COLO668 (cell line): ENCODE measurements around the gene TRIM37.

Source experiments
- DNase-seq: peaks from one replicate; lab custom pipeline; 2025; ENCODE audit not compliant: unreplicated experiment; lab: John Stamatoyannopoulos, UW

The TRIM37 gene

GRCh38 chr17:59046192-59046591, 60.5 kb downstream of the TRIM37 start:
- no peak for DNase-seq

DNA sequence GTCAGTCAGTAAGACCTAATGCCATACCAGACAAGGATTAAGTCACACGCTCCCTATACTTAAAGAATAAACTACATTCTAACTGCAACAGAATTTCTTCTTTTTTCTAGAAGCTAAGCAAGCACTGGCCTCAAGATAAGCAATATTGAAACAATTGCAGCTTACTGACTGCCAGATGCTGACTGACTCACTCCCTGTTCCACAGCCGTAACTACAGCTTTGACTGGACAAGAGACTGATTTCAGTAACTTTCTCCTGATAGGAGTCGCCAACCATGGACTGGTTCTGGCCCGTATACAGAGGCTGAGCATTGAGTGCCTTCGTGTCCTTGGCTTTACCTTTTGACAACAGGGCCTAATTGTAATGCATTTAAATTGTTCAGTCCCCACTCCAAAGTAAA, 67.9 kb downstream of the TRIM37 start:
- DNase-seq, result no peak

GRCh38 chr17:59037960-59038359, 68.7 kb downstream of the TRIM37 start:
- no peak for DNase-seq

DNA sequence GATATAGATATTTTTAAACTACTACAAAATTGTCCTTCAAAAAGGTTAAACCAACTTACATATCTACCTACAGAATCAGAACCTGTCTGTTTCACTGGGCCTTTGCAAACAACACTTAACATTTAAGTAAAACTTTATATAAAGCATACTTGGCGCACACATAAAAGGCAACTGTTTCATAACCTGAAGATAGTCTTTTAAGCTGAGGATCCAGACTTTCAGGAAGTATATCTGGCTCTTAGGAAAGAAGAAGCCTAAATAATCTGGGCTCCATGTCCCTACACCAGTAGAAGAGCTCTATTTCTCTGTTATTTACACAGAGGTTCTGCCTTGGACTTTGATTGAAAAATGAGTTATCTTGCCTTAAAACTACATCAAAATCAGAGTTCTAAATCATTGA, 75.9 kb downstream of the TRIM37 start:
- no peak for DNase-seq

DNA sequence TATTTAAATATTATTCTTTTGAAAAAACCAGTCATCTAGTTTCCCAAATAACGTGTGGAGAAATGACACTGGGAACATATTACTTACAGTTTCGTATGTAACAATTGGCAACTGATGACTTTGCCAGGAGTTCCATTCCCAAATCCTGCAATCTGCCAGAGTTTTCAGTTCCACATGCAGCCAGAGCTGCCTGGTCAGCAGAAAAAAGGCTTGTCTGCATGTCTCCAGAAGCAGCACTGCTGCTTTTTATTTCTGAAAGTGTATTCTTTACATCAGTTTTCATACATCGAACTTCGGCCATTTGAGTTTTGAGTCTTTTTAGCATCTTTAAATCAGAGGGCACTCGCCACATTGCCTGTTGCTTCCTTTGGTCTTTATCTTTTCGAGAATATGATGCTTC, 78.4 kb downstream of the TRIM37 start:
- DNase-seq, result no peak

DNA sequence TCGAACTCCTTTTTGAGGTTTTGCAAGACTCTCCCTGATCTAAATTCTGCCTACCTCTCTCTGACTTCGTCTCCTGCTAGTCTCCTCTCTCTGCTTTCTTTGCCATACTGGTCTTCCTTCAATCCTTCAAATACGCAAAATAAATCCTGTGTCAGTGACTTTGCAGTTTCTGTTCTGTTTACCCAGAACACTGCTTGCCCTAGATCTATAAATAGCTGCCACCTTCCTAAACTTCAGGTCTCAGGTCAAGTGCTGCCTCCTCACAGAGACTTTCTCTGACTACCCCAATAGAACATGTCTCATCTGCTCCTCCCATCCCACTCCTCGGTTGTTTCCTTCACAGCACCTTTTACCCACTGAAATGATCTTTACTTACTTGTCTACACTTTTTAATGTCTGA, 78.9 kb downstream of the TRIM37 start:
- no peak for DNase-seq

GRCh38 chr17:59026176-59026939, 80.3 kb downstream of the TRIM37 start:
- no peak for DNase-seq

DNA sequence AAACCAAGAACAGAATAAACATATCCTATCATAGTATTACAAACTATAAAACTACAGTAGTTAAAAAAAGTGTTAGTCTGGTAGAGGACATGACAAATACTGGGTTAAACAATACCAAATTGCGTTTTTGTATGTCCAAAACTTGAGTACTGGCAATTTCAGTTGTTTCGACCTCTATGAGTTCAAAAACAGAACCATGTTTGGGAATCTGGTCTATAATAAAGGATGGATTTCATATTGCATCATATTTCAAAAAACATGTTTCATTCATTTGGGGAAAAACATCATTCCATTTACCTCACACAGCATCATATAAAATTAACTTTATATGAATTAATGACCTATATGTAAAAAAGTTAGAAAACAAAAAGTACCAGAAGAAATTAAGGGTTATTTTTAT, 81.8 kb downstream of the TRIM37 start:
- DNase-seq, result no peak

DNA sequence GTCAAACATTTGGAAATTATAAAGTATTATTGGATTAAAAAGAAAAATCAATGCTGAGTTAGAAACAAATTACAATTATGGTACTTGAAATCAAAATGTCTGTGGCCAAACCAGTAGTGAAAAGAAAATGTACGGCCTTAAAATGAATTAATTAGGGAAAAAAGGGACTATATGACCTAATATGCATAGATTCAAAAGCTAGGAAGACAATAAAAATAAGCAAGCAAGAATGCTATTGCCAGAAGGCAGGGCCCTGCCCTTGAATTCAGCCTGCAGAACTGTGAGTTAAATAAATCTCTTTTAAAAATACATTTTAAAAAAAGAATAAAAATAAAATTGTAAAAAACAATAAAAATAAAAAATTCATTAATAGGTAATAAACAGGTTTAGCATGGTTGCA, 88.7 kb downstream of the TRIM37 start:
- DNase-seq, result no peak

DNA sequence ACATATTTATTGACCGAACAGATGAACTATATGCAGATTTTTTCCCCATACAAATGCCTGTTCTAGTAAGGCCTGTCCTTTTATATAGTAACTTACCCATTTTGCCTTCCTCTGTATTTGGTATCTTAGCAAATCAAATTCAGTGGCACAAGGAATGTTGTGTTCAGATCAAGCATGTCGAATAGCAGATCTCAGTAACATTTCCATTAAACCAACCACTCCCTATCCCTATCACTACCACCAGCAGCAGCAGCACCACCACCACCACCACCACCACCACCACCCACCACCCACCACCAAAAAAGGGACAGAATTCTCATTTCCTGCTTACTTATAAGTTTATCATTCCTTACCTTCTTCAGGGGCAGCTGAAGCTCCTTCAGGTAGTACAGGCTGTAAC, 94.7 kb downstream of the TRIM37 start:
- DNase-seq, result no peak

GRCh38 chr17:59010026-59010425, 96.7 kb downstream of the TRIM37 start:
- no peak for DNase-seq

DNA sequence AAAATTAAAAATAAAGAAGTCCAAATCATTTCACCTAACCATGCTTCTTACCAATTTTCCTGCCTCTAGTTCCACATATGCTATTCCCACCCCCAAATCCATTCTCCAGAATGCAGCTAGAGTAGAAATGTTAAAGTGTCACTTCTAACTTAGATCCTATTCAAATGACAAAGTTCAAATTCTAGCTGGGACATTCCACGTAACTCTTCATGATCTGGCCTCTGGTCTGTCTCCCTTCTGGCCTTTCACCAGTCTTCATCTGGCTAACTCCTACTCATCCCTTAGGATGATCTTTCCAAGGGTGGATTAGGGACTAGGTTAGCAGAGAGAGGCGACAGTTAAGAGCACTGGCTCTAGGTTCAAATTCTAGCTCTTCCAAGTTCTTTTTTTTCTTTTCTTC, 97.9 kb downstream of the TRIM37 start:
- no peak for DNase-seq

DNA sequence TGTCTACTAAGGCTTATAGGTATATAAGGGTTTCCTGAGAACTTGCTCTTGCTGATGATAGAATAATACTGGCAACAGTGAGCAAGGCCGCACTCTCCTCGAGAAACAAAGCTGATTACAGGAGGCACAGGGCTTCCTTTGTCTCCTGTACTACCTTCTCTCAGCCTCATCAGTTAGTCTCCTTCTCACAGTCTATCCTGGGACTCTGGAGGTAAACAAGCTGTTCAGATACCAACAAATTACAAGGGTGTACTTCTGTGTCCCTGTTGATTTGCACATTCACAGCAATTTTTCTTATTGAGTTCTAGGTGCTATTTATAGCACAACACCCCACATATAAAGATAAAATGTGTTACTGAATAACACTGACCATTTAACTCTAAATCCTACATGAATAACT, 98.7 kb downstream of the TRIM37 start:
- DNase-seq, result no peak

DNA sequence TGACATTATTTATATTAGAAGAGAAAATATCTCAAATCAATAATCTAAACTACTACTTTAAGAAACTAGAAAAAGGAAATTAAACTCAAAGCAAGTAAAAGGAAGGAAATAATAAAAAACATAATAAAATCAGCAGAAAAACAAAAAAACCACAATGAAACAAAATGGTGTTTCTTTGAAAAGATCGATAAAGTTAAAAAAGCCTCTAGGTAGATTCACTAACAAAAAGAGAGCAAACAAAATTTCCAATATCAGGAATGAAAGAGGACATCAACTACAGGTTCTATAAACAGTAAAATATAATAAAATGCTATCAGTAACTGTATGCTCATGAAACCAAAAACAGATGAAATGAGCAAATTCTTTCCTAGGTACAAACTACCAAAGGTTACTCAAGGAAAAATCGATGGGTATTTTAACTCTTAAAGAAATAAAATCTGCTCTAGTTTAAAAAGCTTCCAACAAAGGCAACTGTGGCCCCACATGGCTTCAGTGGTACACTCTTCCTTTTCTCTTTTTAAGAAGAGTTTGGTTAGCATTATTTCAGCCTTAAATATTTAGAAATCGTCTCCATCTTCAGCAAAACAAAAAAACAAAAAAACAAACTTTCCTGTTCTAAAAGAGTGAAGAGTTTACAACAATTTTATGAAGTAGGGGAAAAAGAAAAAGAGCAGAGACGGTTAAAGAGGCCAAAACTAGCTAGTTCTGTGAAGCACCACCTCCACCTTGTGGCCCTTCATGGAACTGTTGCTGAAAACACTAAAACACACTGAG, 102.2 kb downstream of the TRIM37 start:
- peak; percentile 28 for DNase-seq

GRCh38 chr17:59003860-59004259, 102.8 kb downstream of the TRIM37 start:
- DNase-seq, result no peak

- no peak for DNase-seq
These were observed 103.8 kb downstream of the TRIM37 start for GRCh38 chr17:59002848-59003247.

- DNase-seq, result no peak
These were observed 104.6 kb downstream of the TRIM37 start for GRCh38 chr17:59002126-59002525.

GRCh38 chr17:59001158-59001814, 105.4 kb downstream of the TRIM37 start:
- no peak for DNase-seq

DNA sequence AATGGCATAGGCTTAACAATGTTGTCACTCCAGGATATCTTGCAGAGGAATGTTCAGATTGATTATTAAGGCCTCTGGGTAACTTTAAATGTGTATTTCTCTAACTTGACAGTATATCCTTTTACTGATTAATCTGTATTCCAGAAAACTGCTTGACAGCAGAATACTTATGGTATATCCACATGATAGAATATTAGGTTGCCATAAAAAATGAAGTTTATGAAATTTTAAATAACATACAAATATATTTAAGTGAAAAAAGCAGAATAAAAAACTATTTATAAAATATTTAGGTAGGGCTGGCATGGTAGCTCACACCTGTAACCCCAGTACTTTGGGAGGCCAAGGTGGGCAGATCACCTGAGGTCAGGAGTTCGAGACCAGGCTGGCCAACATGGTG, 106.7 kb downstream of the TRIM37 start:
- DNase-seq, result no peak

DNA sequence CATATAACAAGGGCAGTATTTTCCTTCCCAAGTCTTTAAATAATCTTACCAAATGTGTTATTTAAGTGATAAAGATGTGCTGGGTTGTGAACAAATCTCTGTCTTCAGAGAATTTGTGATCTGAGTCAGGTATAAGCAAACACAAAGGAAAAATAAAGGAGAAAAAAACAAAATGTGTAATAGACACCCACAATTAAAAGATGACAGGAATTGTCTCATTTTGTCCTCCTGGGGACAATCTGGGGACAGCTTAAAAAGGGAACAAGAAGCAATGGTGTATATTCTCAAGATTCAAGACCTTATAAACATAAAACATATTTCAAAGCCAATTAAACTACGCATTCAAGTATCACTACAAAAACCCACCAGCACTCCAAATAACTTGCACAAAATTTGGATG, 107.2 kb downstream of the TRIM37 start:
- DNase-seq, result no peak

DNA sequence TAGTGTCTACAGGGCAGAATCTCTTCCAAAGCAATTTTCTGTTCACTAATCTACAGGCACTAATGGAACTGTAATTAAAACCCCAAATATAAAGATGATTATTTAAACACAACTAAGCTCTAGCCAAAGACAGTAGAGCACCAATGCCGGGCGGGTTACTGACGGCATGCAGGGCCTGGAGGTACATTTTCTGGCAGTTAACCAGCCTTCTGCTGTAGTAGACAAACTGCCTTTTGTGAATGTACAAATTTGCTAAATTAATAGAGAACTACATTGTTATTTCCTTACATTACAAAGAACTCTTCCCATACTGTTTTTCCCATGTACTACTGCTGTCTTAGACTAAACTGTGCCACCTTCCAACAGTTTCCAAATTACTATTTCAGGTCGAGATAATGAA, 107.8 kb downstream of the TRIM37 start:
- no peak for DNase-seq
